IgD-negative memory B cell (primary cell): Measurements from ENCODE around the gene C16orf87. TPM values are rescaled to one million over a fixed set of nuclear protein-coding genes. Genes with fewer than 3 reads are reported as not detected.
"Not testable (repeated sequence)": the region's sequence is repeated elsewhere in the genome, so short reads cannot be mapped to it uniquely, and the experiment has no call there.

Source experiments
- H3K27ac Mint-ChIP-seq, 3 donors: one replicate each; pipeline ENCODE4 v1.8.0; 2020 to 2022; ENCODE audit warnings: mild to moderate bottlenecking in 3 of 3, mixed read lengths in 3 of 3, moderate library complexity in 1 of 3
- H3K27me3 Mint-ChIP-seq: one replicate; pipeline ENCODE4 v1.8.0; 2021; ENCODE audit warnings: mixed read lengths
- H3K36me3 Mint-ChIP-seq: one replicate; pipeline ENCODE4 v1.8.0; 2020; ENCODE audit warnings: mild to moderate bottlenecking, mixed read lengths
- H3K4me1 Mint-ChIP-seq, 3 donors: one replicate each; pipeline ENCODE4 v1.8.0; 2020 to 2022; ENCODE audit warnings: mixed read lengths in 3 of 3, mild to moderate bottlenecking in 1 of 3
- H3K4me3 Mint-ChIP-seq, 4 donors: one replicate each; pipeline ENCODE4 v1.8.0; 2020 to 2022; ENCODE audit warnings: mild to moderate bottlenecking in 4 of 4, mixed read lengths in 4 of 4, moderate library complexity in 3 of 4
- H3K9me3 Mint-ChIP-seq, 3 donors: one replicate each; pipeline ENCODE4 v1.8.0; 2020 to 2021; ENCODE audit warnings: mixed read lengths in 3 of 3, mild to moderate bottlenecking in 1 of 3
- polyA plus RNA-seq: library from polyadenylated mRNA; unstranded; fragments of 300-500 nt; fragmentation: Illumina TruSeq; gene quantifications from one replicate; pipeline ENCODE4 v1.2.3, GENCODE V29; 2021

C16orf87 gene
- polyA plus RNA-seq, 1 donor from 2014 or later: 14.5 TPM

GRCh38 chr16:46796764-46797269 lies 34.2 kb downstream of the C16orf87 start:
- Mint-ChIP-seq H3K27me3 (no peaks in the 10 kb centered on the region), H3K4me3 (no peak overlapping the region), H3K9me3 (peaks cover 7 to 24% (median 9%) of the 10 kb centered on the region in 3 donors), H3K27ac (peak overlapping the region in 1 of 3 donors; percentile 0), H3K36me3 (peaks cover 21% of the 10 kb centered on the region), H3K4me1 (peaks cover under 1 to 14% (median 3%) of the 10 kb centered on the region in 3 donors)

DNA sequence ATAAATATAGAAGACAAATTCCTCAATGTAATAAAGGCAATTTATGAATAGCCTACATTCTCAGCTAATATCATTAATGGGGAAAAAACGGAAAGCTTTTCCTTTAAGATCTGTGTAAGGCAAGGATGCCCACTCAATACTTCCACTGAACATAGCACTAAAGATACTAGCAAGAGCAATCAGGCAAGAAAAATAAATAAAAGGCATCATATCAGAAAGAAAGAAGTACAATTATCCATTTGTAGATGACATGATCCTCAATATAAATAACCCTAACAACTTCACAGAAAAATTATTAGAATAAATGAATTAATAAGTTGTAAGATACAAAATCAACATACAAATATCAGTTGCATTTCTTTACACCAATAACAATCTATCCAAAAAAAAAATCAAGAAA lies 37.1 kb downstream of the C16orf87 start:
- Mint-ChIP-seq H3K27ac (no peak overlapping the region), H3K36me3 (peaks cover 21% of the 10 kb centered on the region), H3K4me1 (peaks cover 19 to 29% (median 21%) of the 10 kb centered on the region in 3 donors), H3K4me3 (peak overlapping the region in 1 of 4 donors; percentile 73), H3K9me3 (peaks cover 7 to 24% (median 10%) of the 10 kb centered on the region in 3 donors), H3K27me3 (no peaks in the 10 kb centered on the region)

DNA sequence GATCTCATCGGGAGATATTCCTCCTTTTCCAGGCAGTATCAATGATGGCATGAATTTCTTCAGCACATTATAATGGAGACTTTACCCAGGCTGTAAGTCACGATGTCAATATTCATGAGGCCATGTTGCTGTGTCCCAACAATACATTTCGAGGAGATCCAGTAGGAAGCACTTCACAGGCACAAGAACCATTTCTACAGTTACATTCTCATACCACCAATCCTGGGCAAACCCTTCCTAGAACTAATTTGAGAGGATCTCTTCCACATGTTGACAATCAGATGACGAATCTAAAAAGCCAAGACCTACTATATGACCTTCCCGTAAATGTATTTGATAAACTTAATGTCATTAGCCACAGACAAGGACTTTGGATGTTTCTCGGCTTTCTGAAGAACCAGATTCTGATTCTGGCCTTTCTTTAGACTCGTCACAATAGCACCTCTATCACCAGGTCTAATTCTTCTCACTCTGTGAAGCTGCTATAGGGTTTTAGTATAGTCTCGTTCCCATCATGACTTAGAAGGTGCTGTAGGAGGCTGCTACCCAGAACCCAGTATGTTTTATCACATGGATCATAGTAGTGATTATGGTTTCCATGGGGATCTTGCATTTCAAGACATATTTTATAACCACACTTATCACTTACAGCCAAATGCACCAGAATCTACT lies 40.2 kb downstream of the C16orf87 start:
- Mint-ChIP-seq H3K4me1 (peaks cover 30 to 41% (median 34%) of the 10 kb centered on the region in 3 donors), H3K9me3 (peaks cover 13 to 27% (median 16%) of the 10 kb centered on the region in 3 donors), H3K27ac (peak overlapping the region in 2 of 3 donors; percentile 51 to 89), H3K4me3 (peak overlapping the region; percentile 71 to 95 (median 88)), H3K36me3 (peaks cover 15% of the 10 kb centered on the region), H3K27me3 (no peaks in the 10 kb centered on the region)

- Mint-ChIP-seq H3K4me1 (peaks cover 30 to 43% (median 34%) of the 10 kb centered on the region in 3 donors), H3K27me3 (no peaks in the 10 kb centered on the region), H3K36me3 (peaks cover 13% of the 10 kb centered on the region), H3K9me3 (peaks cover 13 to 20% (median 15%) of the 10 kb centered on the region in 3 donors), H3K27ac (peak overlapping the region; percentile 64 to 98 (median 89)), H3K4me3 (peak overlapping the region; percentile 71 to 95 (median 88))
These were observed 41.2 kb downstream of the C16orf87 start for GRCh38 chr16:46789499-46790414.

- Mint-ChIP-seq H3K27me3 (no peaks in the 10 kb centered on the region), H3K4me3 (peak overlapping the region in 3 of 4 donors; percentile 11 to 95 (median 44)), H3K4me1 (peaks cover 30 to 40% (median 34%) of the 10 kb centered on the region in 3 donors), H3K36me3 (peaks cover 8% of the 10 kb centered on the region), H3K9me3 (peaks cover 11 to 15% (median 13%) of the 10 kb centered on the region in 3 donors), H3K27ac (peak overlapping the region in 1 of 3 donors; percentile 89)
These were observed 42.0 kb downstream of the C16orf87 start for GRCh38 chr16:46788891-46789474.

DNA sequence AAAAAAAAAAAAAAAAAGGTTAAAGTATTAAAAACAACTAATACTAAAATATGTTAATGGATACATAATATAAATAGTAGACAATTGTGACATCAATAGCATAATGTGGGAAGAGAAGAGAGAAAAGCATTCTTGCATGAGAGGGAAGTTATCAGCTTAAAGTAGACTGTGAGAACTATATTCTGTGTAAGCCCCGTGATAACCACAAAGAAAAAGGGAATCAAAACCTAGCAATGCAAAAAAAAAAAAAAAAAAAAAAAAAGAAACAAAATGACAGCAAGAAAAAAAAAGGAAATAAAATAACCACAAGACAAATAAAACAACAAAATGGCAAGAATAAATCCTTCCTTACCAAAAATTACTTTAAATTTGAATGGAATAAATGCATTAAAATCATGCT lies 43.1 kb downstream of the C16orf87 start:
- H3K4me3 Mint-ChIP-seq: peak overlapping the region in 3 of 4 donors; percentile 11 to 76 (median 46)
- H3K4me1 Mint-ChIP-seq: peaks cover 30 to 46% (median 34%) of the 10 kb centered on the region in 3 donors
- peaks cover 9% of the 10 kb centered on the region for H3K36me3 Mint-ChIP-seq
- H3K27me3 Mint-ChIP-seq: no peaks in the 10 kb centered on the region
- H3K9me3 Mint-ChIP-seq: peaks cover 9 to 10% (median 10%) of the 10 kb centered on the region in 3 donors
- peak overlapping the region; percentile 79 to 89 (median 80) for H3K27ac Mint-ChIP-seq

DNA sequence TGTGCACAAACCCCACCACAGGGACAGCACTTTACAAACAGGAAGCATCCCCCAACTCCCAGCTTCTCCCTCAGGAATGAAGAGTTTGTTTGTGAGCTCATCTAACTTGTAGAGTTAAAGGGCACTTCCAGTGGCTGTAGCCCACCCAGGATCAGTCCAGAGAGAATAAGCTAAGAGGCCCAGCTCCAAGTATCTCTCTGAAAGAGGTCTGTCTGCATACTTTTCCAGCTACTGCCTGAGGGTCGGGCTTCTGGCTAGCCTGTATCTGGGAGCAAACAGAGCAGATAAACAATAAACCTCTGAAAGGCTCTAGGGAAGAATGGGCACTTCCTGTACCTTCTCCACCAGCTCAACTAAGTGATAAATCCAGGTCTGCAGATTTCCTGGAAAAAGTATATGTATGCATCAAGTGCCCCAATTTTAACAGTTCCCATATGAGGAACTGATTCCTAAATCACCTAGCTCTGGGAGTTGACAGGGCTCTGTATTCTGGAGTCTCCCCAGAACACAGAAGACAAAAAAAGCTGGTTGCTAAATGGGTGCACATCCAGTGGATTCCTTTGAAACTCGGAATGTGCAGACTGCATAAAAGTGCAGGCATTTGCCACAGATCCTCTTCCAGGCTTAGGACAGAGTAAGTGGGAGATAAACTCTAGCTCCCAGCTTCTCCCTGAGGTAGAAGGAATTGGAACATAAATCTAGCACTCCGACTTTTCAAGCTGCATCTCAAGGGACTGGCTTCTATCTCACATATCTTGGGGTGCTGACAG lies 45.7 kb downstream of the C16orf87 start:
- Mint-ChIP-seq H3K4me3 (no peak overlapping the region), H3K27ac (peak overlapping the region in 2 of 3 donors; percentile 34 to 55), H3K36me3 (peaks cover 7% of the 10 kb centered on the region), H3K9me3 (peaks cover 8 to 10% (median 9%) of the 10 kb centered on the region in 3 donors), H3K4me1 (peaks cover 20 to 28% (median 21%) of the 10 kb centered on the region in 3 donors), H3K27me3 (no peaks in the 10 kb centered on the region)

GRCh38 chr16:46784569-46784968 lies 46.4 kb downstream of the C16orf87 start:
- H3K27ac Mint-ChIP-seq, H3K27me3 Mint-ChIP-seq, H3K9me3 Mint-ChIP-seq, H3K36me3 Mint-ChIP-seq, H3K4me3 Mint-ChIP-seq: not testable (repeated sequence)
- peaks cover 16 to 24% (median 19%) of the 10 kb centered on the region in 3 donors for H3K4me1 Mint-ChIP-seq

DNA sequence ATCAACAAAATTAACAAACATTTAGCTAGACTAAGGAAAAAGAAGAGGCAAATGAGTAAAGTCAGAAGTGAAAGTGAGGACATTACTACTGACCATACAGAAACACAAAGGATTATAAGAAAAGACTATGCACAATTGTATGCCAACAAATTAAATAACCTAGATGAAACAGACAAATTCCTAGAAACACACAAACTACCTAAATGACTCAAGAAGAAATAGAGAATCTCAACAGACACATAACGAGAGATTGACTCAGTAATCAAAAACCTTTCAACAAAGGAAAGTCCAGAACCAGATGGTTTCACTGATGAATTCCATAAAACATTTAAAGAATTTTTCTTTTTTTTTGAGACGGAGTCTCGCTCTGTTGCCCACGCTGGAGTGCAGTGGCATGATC lies 47.2 kb downstream of the C16orf87 start:
- Mint-ChIP-seq H3K27ac (peak overlapping the region in 1 of 3 donors; percentile 57), H3K4me1 (peaks cover 10 to 19% (median 12%) of the 10 kb centered on the region in 3 donors), H3K4me3 (no peak overlapping the region), H3K27me3 (no peaks in the 10 kb centered on the region), H3K9me3 (peaks cover 8 to 15% (median 9%) of the 10 kb centered on the region in 3 donors), H3K36me3 (peaks cover 7% of the 10 kb centered on the region)

DNA sequence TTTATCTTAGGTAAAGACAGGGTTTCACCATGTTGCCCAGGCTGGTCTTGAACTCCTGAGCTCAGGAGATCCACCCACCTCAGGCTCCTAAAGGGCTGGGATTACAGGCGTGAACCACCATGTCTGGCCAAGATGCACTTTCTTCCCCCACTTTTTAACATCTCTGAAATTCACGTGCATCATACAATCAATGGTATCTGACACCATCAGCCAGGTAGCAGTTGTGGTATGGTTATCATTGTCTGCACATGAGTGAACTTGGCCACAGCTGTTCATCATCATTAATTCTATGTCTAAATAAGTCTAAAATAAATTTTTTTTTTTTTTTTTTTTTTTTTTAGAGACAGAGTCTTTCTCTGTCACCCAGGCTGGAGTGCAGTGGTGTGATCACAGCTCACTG lies 48.7 kb downstream of the C16orf87 start:
- Mint-ChIP-seq H3K36me3 (peaks cover 7% of the 10 kb centered on the region), H3K27ac (no peak overlapping the region), H3K9me3 (peaks cover 8 to 15% (median 9%) of the 10 kb centered on the region in 3 donors), H3K27me3 (no peaks in the 10 kb centered on the region), H3K4me3 (no peak overlapping the region), H3K4me1 (peaks cover 2 to 12% (median 5%) of the 10 kb centered on the region in 3 donors)

- Mint-ChIP-seq H3K36me3 (no peaks in the 10 kb centered on the region), H3K27me3 (no peaks in the 10 kb centered on the region), H3K27ac (no peak overlapping the region), H3K9me3 (peaks cover 0 to 5% (median 0%) of the 10 kb centered on the region in 3 donors), H3K4me3 (no peak overlapping the region), H3K4me1 (peaks cover 0 to 6% (median 5%) of the 10 kb centered on the region in 3 donors)
These were observed 53.2 kb downstream of the C16orf87 start for GRCh38 chr16:46777804-46778203.

DNA sequence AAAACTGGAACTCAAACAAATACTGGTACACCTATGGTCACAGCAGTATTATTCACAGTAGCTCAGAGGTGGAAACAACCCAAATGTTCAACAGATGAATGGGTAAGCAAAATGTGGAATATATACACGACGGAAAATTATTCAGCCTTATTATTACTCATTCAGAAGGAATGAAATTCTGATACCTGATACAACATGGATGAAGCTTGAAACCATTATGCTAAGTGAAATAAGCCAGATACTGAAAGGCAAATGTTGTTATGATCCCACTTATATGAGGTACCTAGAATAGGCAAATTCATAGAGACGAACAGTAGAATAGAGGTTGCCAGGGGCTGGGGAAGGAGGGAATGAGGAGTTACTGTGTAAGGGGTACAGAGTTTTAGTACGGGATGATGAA lies 55.8 kb downstream of the C16orf87 start:
- Mint-ChIP-seq H3K27ac (no peak overlapping the region), H3K4me3 (no peak overlapping the region), H3K27me3 (no peaks in the 10 kb centered on the region), H3K36me3 (peaks cover 2% of the 10 kb centered on the region), H3K4me1 (peaks cover 2 to 6% (median 5%) of the 10 kb centered on the region in 3 donors), H3K9me3 (peaks cover 0 to 5% (median 0%) of the 10 kb centered on the region in 3 donors)

DNA sequence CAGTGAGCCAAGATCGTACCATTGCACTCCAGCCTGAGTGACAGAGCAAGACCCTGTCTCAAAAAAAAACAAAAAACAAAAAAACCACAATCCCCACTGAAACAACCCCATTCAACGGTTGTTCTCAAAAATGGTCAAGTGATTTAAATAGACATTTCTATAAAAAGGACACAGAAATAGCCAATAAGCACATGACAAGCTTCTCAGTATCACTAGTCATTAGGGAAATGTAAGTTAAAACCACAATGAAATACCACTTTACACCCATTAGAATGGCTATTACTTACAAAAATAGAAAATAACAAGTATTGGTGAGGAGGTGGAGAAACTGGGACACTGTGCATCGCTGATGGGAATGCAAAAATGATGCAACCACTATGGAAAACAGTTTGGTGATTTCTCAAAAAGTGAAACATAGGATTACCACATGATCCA lies 56.2 kb downstream of the C16orf87 start:
- Mint-ChIP-seq H3K4me3 (peak overlapping the region in 1 of 4 donors; percentile 35), H3K36me3 (peaks cover 2% of the 10 kb centered on the region), H3K27ac (no peak overlapping the region), H3K9me3 (peaks cover 0 to 5% (median 0%) of the 10 kb centered on the region in 3 donors), H3K4me1 (peaks cover 2 to 7% (median 5%) of the 10 kb centered on the region in 3 donors), H3K27me3 (no peaks in the 10 kb centered on the region)

DNA sequence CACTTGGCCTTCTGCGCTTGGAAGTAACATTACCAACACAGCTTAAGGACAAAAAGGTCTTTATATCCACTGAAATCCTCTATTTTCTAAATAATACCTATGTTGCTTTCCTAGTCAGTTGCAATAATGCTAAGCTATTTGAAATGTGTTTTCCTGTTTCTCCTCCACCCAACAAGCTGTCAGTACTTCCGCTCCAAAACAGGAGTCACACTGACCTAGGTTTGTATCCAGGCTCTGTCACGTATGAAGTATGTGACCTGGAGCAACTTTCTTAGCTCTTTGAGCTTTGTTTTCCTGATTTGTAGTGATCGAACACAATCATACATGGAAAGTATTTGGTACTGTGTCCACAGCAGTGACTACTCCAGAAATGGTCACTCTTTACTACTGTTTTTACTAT lies 58.5 kb downstream of the C16orf87 start:
- peaks cover 4% of the 10 kb centered on the region for H3K36me3 Mint-ChIP-seq
- H3K27ac Mint-ChIP-seq: no peak overlapping the region
- no peaks in the 10 kb centered on the region for H3K9me3 Mint-ChIP-seq
- no peaks in the 10 kb centered on the region for H3K27me3 Mint-ChIP-seq
- no peak overlapping the region for H3K4me3 Mint-ChIP-seq
- peaks cover 2 to 12% (median 5%) of the 10 kb centered on the region in 3 donors for H3K4me1 Mint-ChIP-seq
